Progenitor cell of endocrine pancreas (in vitro differentiated cells): Measurements from ENCODE around the gene ASCC1. TPM values are rescaled to one million over a fixed set of nuclear protein-coding genes. Genes with fewer than 3 reads are reported as not detected.
"Not testable (repeated sequence)": the region's sequence is repeated elsewhere in the genome, so short reads cannot be mapped to it uniquely, and the experiment has no call there.

ENCODE experiments used
- DNase-seq: peaks from one replicate; pipeline ENCODE4 v3.0.0; 2021; ENCODE audit warnings: low spot score; ENCODE audit not compliant: unreplicated experiment
- H3K27ac Mint-ChIP-seq: 2 replicates; pipeline ENCODE4 v1.8.0; 2021; ENCODE audit warnings: mild to moderate bottlenecking, moderate library complexity, mixed read lengths
- H3K27me3 Mint-ChIP-seq: 2 replicates; pipeline ENCODE4 v1.8.0; 2021; ENCODE audit warnings: mixed read lengths
- H3K36me3 Mint-ChIP-seq: 2 replicates; pipeline ENCODE4 v1.8.0; 2022; ENCODE audit warnings: mixed read lengths; ENCODE audit not compliant: insufficient read depth
- H3K4me1 Mint-ChIP-seq: 2 replicates; pipeline ENCODE4 v1.8.0; 2021; ENCODE audit warnings: low read depth, mixed read lengths
- H3K4me3 Mint-ChIP-seq: 2 replicates; pipeline ENCODE4 v1.8.0; 2021; ENCODE audit warnings: low read depth, mild to moderate bottlenecking, moderate library complexity, mixed read lengths
- H3K9me3 Mint-ChIP-seq: 2 replicates; pipeline ENCODE4 v1.8.0; 2021; ENCODE audit warnings: low read depth, mixed read lengths
- total RNA-seq: library from RNA; stranded (reverse); gene quantifications from 2 replicates; pipeline ENCODE4 v1.2.1, GENCODE V29; 2021
- TF ChIP-seq, protein P1 (sequence below): fragments of 200-600 bp; sonication (generic); IDR thresholded peaks from one replicate; pipeline ENCODE4 v1.5.0; 2021; ENCODE audit warnings: antibody characterized with exemption, mild to moderate bottlenecking; ENCODE audit not compliant: unreplicated experiment

Gene ASCC1
- total RNA-seq, 1 donor from 2014 or later: 42.2 TPM

DNA sequence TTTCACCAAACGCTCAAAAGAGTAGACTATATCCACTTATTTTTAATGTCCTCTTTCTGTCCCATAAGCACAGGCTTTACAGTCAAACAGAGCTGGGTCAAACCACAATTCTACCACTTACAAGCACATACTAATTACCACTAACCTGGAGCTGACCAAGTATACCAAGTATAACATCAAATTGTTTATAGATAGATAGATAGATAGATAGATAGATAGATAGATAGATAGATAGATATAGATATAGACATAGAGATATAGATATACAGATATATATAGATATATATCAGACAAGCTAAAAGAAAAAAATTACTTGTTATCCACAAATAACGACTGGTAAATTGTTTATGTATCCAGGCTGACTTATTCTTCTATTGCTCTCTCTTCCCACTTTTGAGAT lies 75.2 kb downstream of the ASCC1 start:
- no peak overlapping the region for H3K4me3 Mint-ChIP-seq
- peaks cover 5% of the 10 kb centered on the region for H3K36me3 Mint-ChIP-seq
- DNase-seq: no peak
- H3K27ac Mint-ChIP-seq: no peak overlapping the region
- H3K4me1 Mint-ChIP-seq: no peaks in the 10 kb centered on the region
- TF ChIP-seq, protein P1, sequence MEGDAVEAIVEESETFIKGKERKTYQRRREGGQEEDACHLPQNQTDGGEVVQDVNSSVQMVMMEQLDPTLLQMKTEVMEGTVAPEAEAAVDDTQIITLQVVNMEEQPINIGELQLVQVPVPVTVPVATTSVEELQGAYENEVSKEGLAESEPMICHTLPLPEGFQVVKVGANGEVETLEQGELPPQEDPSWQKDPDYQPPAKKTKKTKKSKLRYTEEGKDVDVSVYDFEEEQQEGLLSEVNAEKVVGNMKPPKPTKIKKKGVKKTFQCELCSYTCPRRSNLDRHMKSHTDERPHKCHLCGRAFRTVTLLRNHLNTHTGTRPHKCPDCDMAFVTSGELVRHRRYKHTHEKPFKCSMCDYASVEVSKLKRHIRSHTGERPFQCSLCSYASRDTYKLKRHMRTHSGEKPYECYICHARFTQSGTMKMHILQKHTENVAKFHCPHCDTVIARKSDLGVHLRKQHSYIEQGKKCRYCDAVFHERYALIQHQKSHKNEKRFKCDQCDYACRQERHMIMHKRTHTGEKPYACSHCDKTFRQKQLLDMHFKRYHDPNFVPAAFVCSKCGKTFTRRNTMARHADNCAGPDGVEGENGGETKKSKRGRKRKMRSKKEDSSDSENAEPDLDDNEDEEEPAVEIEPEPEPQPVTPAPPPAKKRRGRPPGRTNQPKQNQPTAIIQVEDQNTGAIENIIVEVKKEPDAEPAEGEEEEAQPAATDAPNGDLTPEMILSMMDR: no peak
- H3K27me3 Mint-ChIP-seq: no peaks in the 10 kb centered on the region
- no peaks in the 10 kb centered on the region for H3K9me3 Mint-ChIP-seq

DNA sequence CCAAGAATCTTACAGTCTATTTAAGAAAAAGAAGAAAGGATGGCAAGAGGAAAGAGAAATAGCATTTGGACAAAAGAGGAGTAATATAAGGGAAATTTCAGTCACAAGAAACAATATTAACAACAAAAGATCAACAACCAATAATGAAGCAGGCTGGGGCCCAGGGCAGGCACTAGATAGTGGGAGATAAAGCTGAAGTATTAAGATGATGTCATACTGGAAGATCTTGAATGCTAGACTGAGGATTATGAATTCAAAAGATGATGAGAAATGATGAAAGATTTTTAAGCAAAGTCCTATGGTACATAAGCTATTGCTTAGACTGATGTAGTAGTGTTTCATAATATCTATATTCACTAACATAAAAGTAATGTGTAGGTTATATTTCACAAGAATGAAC lies 75.9 kb downstream of the ASCC1 start:
- H3K27me3 Mint-ChIP-seq: no peaks in the 10 kb centered on the region
- no peak for DNase-seq
- no peak overlapping the region for H3K4me3 Mint-ChIP-seq
- no peaks in the 10 kb centered on the region for H3K9me3 Mint-ChIP-seq
- H3K36me3 Mint-ChIP-seq: peaks cover 11% of the 10 kb centered on the region
- H3K4me1 Mint-ChIP-seq: peaks cover 4% of the 10 kb centered on the region
- H3K27ac Mint-ChIP-seq: no peak overlapping the region
- TF ChIP-seq, protein P1: no peak

DNA sequence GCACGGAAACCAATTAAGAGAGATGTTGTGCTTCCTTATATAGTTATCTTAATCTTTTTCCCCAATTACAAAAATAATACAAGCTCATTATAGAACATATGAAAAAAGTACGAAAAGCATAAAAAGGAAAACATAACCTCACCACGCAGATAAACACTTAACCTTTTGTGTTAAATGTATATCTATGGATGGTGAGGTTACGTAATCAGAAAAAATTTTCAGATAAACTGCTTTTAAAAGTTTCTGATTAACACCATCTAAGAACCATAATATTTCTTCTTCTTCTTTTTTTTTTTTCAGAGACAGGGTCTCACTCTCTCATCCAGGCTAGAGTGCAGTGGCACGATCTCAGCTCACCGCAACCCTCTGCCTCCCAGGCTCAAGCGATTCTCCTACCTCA lies 78.5 kb downstream of the ASCC1 start:
- TF ChIP-seq, protein P1: no peak
- DNase-seq: no peak
- Mint-ChIP-seq H3K9me3 (no peaks in the 10 kb centered on the region), H3K4me3 (no peak overlapping the region), H3K27me3 (no peaks in the 10 kb centered on the region), H3K27ac (no peak overlapping the region), H3K36me3 (peaks cover 12% of the 10 kb centered on the region), H3K4me1 (peaks cover 9% of the 10 kb centered on the region)

DNA sequence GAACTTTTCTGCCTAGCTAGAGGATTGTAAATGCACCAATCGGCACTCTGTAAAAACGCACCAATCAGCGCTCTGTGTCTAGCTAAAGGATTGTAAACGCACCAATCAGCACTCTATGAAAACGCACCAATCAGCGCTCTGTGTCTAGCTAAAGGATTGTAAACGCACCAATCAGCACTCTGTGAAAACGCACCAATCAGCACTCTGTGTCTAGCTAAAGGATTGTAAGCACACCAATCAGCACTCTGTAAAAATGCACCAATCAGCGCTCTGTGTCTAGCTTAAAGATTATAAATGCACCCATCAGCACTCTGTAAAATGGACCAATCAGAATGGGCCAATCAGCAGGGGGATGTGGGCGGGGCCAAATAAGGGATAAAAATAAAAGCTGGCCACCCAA lies 79.9 kb downstream of the ASCC1 start:
- peaks cover 15% of the 10 kb centered on the region for H3K36me3 Mint-ChIP-seq
- H3K27ac Mint-ChIP-seq, H3K4me1 Mint-ChIP-seq, H3K27me3 Mint-ChIP-seq, H3K4me3 Mint-ChIP-seq, DNase-seq, H3K9me3 Mint-ChIP-seq: not testable (repeated sequence)

DNA sequence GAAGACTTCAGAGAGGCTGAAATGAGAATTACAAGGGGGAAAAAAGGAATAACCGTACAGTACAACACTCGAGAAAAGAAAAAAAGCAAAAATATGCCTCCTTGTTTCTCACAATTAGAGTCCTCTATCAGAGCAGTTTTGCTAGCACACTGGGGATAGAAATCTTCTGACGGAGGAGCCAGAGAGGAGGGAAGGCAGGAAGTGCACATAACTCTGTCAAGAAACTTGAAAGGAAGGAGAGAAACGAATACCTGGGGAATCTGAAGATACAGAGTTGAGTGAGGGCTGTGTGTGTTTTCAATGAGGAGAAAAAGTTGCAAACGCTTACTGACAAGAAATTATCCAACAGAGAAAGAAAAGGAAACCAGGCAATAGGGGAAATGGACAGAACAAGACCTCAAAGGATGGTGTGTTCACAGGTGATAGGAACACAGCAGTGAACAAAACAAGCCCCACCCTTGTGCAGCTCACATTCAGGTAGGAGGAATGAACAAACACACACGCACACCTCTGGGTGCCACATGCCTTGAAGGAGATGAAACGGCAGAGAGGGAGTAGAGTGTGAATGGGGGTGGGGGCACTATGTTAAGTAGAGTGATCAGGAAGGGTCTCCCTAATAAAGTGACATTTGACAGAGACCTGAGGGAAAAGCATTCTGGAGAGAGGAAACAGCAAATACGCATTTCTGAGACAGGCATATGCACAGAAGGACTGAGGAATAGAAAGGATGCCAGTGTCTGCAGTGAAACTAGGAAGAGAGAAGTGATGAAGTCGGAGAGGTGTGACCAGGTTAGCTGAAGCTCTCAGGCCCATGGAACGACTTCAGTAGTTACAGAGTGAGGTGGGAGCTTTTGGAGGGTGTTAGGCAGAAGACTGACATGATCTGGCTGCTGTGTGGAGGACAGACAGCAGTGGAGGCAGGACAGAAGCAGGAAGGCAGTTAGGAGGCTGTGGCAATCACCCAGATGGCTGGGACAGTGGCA lies 81.0 kb downstream of the ASCC1 start:
- H3K4me1 Mint-ChIP-seq: peaks cover 9% of the 10 kb centered on the region

More for the DNA sequence above, 81.0 kb downstream of the ASCC1 start:
- Mint-ChIP-seq H3K27ac (peak overlapping the region; percentile 9), H3K9me3 (no peaks in the 10 kb centered on the region), H3K4me3 (no peak overlapping the region), H3K36me3 (peaks cover 15% of the 10 kb centered on the region), H3K27me3 (no peaks in the 10 kb centered on the region)
- TF ChIP-seq, protein P1: no peak
- no peak for DNase-seq
